Esophagus muscularis mucosa (tissue), 4 donors: Measurements from ENCODE around the gene FDXR.

ENCODE experiments used
- EP300 ChIP-seq: sonication (generic); formaldehyde crosslinking; IDR thresholded peaks from one replicate; pipeline ENCODE4 v1.6.1; 2017; ENCODE audit warnings: antibody characterized with exemption
- POLR2A ChIP-seq: fragments of 450-650 bp; IDR thresholded peaks from one replicate; pipeline ENCODE4 v1.6.1; 2017; ENCODE audit warnings: antibody characterized with exemption, moderate library complexity, mild to moderate bottlenecking, low read depth
- POLR2AphosphoS5 ChIP-seq, 2 donors: sonication (generic); formaldehyde crosslinking; IDR thresholded peaks; one replicate each; pipeline ENCODE4 v1.6.1; 2017; ENCODE audit warnings: antibody characterized with exemption in 2 of 2
- TF ChIP-seq, protein P1 (sequence below), 3 experiments: fragments of 200-600 bp in 2 of 3; fragments of 450-650 bp in 1 of 3; sonication (generic) in 2 of 3; IDR thresholded peaks; one replicate each; pipeline ENCODE4 v1.5.1; 2017 to 2019; ENCODE audit warnings: antibody characterized with exemption in 3 of 3, mild to moderate bottlenecking in 2 of 3, moderate library complexity in 1 of 3

DNA sequence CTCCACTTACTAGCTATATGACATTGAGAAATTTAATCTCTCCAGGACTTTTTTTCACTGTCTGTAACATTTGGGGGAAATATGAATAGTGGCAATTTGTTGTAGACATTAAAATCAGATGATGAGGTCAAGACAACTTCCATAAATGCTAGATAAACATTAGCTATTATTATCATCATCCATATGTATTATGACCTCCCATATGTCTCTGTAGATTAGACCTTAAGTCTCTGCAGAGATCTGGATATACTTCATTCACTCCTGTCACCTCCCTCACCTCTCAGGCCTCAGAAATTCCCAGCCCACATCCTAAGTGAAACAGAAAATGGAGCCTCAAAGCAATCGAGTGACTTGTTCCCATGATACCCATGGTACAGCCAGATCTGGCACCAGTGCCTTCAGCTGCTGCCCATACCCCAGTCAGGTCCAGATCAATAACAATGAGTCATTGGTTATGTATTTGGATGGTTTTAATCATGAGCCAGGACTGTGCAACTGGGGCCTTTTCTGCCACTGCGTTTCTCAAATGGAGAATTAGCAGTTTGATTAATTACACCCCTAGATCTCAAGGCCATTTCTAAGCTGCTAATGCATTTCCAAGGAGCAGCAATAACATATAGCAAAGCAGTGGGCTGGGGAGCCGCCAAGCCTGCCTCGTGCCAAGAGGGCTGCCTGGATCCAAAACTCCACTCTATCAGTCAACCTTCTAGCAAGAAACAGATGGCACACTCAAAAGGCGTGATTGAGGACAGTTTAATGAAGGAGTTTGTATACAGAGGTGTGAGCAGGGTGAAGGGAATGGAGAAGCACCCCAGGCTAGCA is 2.6 kb upstream of the FDXR start:
- TF ChIP-seq EP300 (no peak), POLR2AphosphoS5 (IDR thresholded peaks at IDR 0.05) (no peak), POLR2A (no peak)
- TF ChIP-seq, protein P1, sequence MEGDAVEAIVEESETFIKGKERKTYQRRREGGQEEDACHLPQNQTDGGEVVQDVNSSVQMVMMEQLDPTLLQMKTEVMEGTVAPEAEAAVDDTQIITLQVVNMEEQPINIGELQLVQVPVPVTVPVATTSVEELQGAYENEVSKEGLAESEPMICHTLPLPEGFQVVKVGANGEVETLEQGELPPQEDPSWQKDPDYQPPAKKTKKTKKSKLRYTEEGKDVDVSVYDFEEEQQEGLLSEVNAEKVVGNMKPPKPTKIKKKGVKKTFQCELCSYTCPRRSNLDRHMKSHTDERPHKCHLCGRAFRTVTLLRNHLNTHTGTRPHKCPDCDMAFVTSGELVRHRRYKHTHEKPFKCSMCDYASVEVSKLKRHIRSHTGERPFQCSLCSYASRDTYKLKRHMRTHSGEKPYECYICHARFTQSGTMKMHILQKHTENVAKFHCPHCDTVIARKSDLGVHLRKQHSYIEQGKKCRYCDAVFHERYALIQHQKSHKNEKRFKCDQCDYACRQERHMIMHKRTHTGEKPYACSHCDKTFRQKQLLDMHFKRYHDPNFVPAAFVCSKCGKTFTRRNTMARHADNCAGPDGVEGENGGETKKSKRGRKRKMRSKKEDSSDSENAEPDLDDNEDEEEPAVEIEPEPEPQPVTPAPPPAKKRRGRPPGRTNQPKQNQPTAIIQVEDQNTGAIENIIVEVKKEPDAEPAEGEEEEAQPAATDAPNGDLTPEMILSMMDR (IDR thresholded peaks at IDR 0.05): no peak
